GM06990 (cell line): Measurements from ENCODE around the gene ARHGAP18.

Experiments
- DNase-seq: peaks from one replicate; pipeline ENCODE4 v3.0.0-alpha.2; 2011; ENCODE audit not compliant: insufficient read length; ENCODE audit errors: extremely low read depth
- H3K27me3 ChIP-seq: replicated peaks from 2 replicates; pipeline ENCODE4 v1.6.0; 2011; ENCODE audit warnings: low read length; ENCODE audit not compliant: control insufficient read depth, insufficient read depth
- H3K36me3 ChIP-seq: 2 replicates; pipeline ENCODE4 v1.5.1; 2011; ENCODE audit warnings: low read length; ENCODE audit not compliant: control insufficient read depth, insufficient read depth
- H3K4me3 ChIP-seq: replicated peaks from 2 replicates; pipeline ENCODE4 v1.5.1; 2011; ENCODE audit warnings: low read depth, mild to moderate bottlenecking, control low read depth, low read length
- CTCF ChIP-seq: IDR thresholded peaks from 2 replicates; pipeline ENCODE4 v1.5.1; 2011; ENCODE audit warnings: low read length, control low read depth, mild to moderate bottlenecking, inconsistent platforms; ENCODE audit not compliant: insufficient read depth, poor library complexity, severe bottlenecking

ARHGAP18 gene

GRCh38 chr6:129695373-129696027, 14.5 kb downstream of the ARHGAP18 start:
- no peak for TF ChIP-seq CTCF
- no peaks in the 10 kb centered on the region for H3K36me3 ChIP-seq
- no peak overlapping the region for H3K4me3 ChIP-seq
- H3K27me3 ChIP-seq: no peaks in the 10 kb centered on the region
- no peak for DNase-seq

- Histone ChIP-seq H3K27me3 (no peaks in the 10 kb centered on the region), H3K4me3 (no peak overlapping the region), H3K36me3 (no peaks in the 10 kb centered on the region)
- no peak for TF ChIP-seq CTCF
- no peak for DNase-seq
These were observed 15.9 kb downstream of the ARHGAP18 start for GRCh38 chr6:129694036-129694435.

- DNase-seq: no peak
- H3K4me3 ChIP-seq: no peak overlapping the region
- TF ChIP-seq CTCF: no peak
- no peaks in the 10 kb centered on the region; the same call in 1 of the 2 replicates for H3K36me3 ChIP-seq
- H3K27me3 ChIP-seq: no peaks in the 10 kb centered on the region
These were observed 17.5 kb downstream of the ARHGAP18 start for GRCh38 chr6:129692467-129692866.

- no peaks in the 10 kb centered on the region; the same call in 1 of the 2 replicates for H3K36me3 ChIP-seq
- H3K4me3 ChIP-seq: no peak overlapping the region
- no peaks in the 10 kb centered on the region for H3K27me3 ChIP-seq
- DNase-seq: no peak
- no peak for TF ChIP-seq CTCF
These were observed 18.3 kb downstream of the ARHGAP18 start for GRCh38 chr6:129691709-129692108.

- H3K4me3 ChIP-seq: no peak overlapping the region
- no peak for TF ChIP-seq CTCF
- no peaks in the 10 kb centered on the region; the same call in 1 of the 2 replicates for H3K36me3 ChIP-seq
- H3K27me3 ChIP-seq: no peaks in the 10 kb centered on the region
- DNase-seq: no peak
These were observed 18.8 kb downstream of the ARHGAP18 start for GRCh38 chr6:129691043-129691640.
